GM12878 (cell line): ENCODE results near the gene GCNT4. TPM values are rescaled to one million over a fixed set of nuclear protein-coding genes. Genes with fewer than 3 reads are reported as not detected.
"Not testable (repeated sequence)": the region's sequence is repeated elsewhere in the genome, so short reads cannot be mapped to it uniquely, and the experiment has no call there.

Experiments
- ATAC-seq: fragments of 200-7000 bp; cut with Tn5 transposase; 3 replicates; pipeline ENCODE4 v1.9.1; 2020; ENCODE audit warnings: mild to moderate bottlenecking, moderate library complexity
- Bru-seq: library from RNA; stranded (reverse); fragments of 400-500 nt; gene quantifications from one replicate; lab custom pipeline; 2021; lab: Mats Ljungman, UMichigan
- BruChase-seq, 2 experiments: library from RNA; stranded (reverse); fragments of 400-500 nt; gene quantifications; one replicate each; lab custom pipeline; 2021; lab: Mats Ljungman, UMichigan
- BruUV-seq: library from RNA; stranded (reverse); fragments of 400-500 nt; replicated peaks from 2 replicates; lab custom pipeline; 2021; lab: Mats Ljungman, UMichigan
- CTCF ChIA-PET: fragments of 300-600 bp; sonication (Branson Sonifier 250); formaldehyde crosslinking; extraction: SDS; loops from one replicate; lab custom pipeline; 2021; ENCODE audit warnings: inconsistent platforms; lab: Yijun Ruan, JAX
- POLR2A ChIA-PET: fragments of 350-600 bp; formaldehyde crosslinking; extraction: SDS; loops from one replicate; lab custom pipeline; 2021; ENCODE audit warnings: inconsistent platforms; lab: Charles Lee
- RAD21 ChIA-PET: fragments of 300-600 bp; sonication (Branson Sonifier 250); formaldehyde crosslinking; loops from one replicate; lab custom pipeline; 2023; ENCODE audit warnings: antibody characterized with exemption; ENCODE audit not compliant: unreplicated experiment; lab: Charles Lee
- SMC1A ChIA-PET: fragments of 300-600 bp; sonication (Branson Sonifier 250); formaldehyde crosslinking; loops from one replicate; lab custom pipeline; 2023; ENCODE audit not compliant: unreplicated experiment, uncharacterized antibody; lab: Charles Lee
- DNase-seq: peaks from one replicate; pipeline ENCODE4 v3.0.0-alpha.2; 2011; ENCODE audit warnings: low read depth, low spot score
- FAIRE-seq: peaks from 3 replicates; lab custom pipeline; 2011; peaks lifted over from hg19 to GRCh38; lab: Jason Lieb, UNC
- H2AFZ ChIP-seq: 2 replicates; pipeline ENCODE4 v1.6.0; 2011; ENCODE audit warnings: low read depth, low read length, control low read depth; ENCODE audit not compliant: control insufficient read depth
- H3K27ac ChIP-seq: 2 replicates; pipeline ENCODE4 v1.5.1; 2011; ENCODE audit warnings: control low read depth; ENCODE audit not compliant: control insufficient read depth, insufficient read depth
- H3K27me3 ChIP-seq, 2 experiments: replicated peaks in 1 of 2; 2 replicates each; pipeline versions ENCODE4 v1.6.0 to v1.6.1; 2011; ENCODE audit warnings: low read length in 1 of 2; ENCODE audit not compliant: control insufficient read depth in 2 of 2, insufficient read depth in 2 of 2
- H3K36me3 ChIP-seq, 2 experiments: 2 replicates each; pipeline ENCODE4 v1.5.1; 2011; ENCODE audit warnings: low read length in 1 of 2; ENCODE audit not compliant: control insufficient read depth in 2 of 2, insufficient read depth in 2 of 2
- H3K4me1 ChIP-seq: 2 replicates; pipeline ENCODE4 v1.6.1; 2011; ENCODE audit warnings: mild to moderate bottlenecking, low read length, moderate library complexity, mixed read lengths; ENCODE audit not compliant: control insufficient read depth, insufficient read depth
- H3K4me2 ChIP-seq: 2 replicates; pipeline ENCODE4 v1.6.0; 2011; ENCODE audit warnings: control low read depth; ENCODE audit not compliant: control insufficient read depth, insufficient read depth
- H3K4me3 ChIP-seq: fragments of 200-600 bp; sonication (generic); 2 replicates; pipeline ENCODE4 v1.5.1; 2016
- H3K79me2 ChIP-seq: 2 replicates; pipeline ENCODE4 v1.6.0; 2011; ENCODE audit warnings: low read length; ENCODE audit not compliant: control insufficient read depth, insufficient read depth
- H3K9ac ChIP-seq: 2 replicates; pipeline ENCODE4 v1.8.0; 2011; ENCODE audit warnings: low read length, control low read depth, mixed read lengths; ENCODE audit not compliant: control insufficient read depth, insufficient read depth
- H3K9me3 ChIP-seq: replicated peaks from 3 replicates; pipeline ENCODE4 v1.5.1; 2011; ENCODE audit warnings: mild to moderate bottlenecking, low read length; ENCODE audit not compliant: control insufficient read depth, insufficient read depth
- H4K20me1 ChIP-seq: 2 replicates; pipeline ENCODE4 v1.6.0; 2011; ENCODE audit not compliant: control insufficient read depth, insufficient read depth
- LARP7 ChIP-seq: fragments of 450-650 bp; IDR thresholded peaks from 2 replicates; pipeline ENCODE4 v1.6.1; 2017; ENCODE audit warnings: mild to moderate bottlenecking
- ZBTB4 ChIP-seq: fragments of 450-650 bp; formaldehyde crosslinking; IDR thresholded peaks from 2 replicates; pipeline ENCODE4 v1.4.0; 2022; ENCODE audit warnings: mild to moderate bottlenecking, moderate library complexity
- WGBS: methylation state at CpG from one replicate; pipeline ENCODE4 v1.1.6; 2016; ENCODE audit warnings: low lambda C conversion rate; ENCODE audit not compliant: insufficient replicate concordance, insufficient coverage; ENCODE audit errors: missing lambda C conversion rate; 5-methylcytosine and 5-hydroxymethylcytosine counted together
- in situ Hi-C: fragments of 300-500 bp; cut with MboI; formaldehyde crosslinking; loops from 9 replicates; pipeline ENCODE4 v1.14.3; 2018; ENCODE audit warnings: mixed read lengths
- intact Hi-C: fragments of 100-400 bp; cut with micrococcal nuclease; formaldehyde crosslinking; loops from one replicate; pipeline ENCODE4 v1.14.2; 2022; ENCODE audit not compliant: unreplicated experiment
- long read RNA-seq, 2 experiments: library from polyadenylated mRNA; unstranded; transcript quantifications; one replicate each; pipeline ENCODE4 v2.0.0, GENCODE V29; 2019 to 2020
- polyA minus RNA-seq, 3 experiments: library from RNA; depleted of rRNA, polyadenylated mRNA; stranded (reverse); fragments of >200 nt; gene quantifications; 2 replicates each; pipeline ENCODE4 v1.2.3, GENCODE V29; 2011
- polyA plus RNA-seq, 11 experiments: library from polyadenylated mRNA; depleted of rRNA in 4 of 11; unstranded in 6 of 11; stranded (reverse) in 5 of 11; fragments of >200 nt; fragmentation: Nextera tagmentation in 4 of 11; fragmentation: Illumina TruSeq in 1 of 11; extraction: Ambion mirVana in 4 of 11; extraction: Trizol in 1 of 11; gene quantifications; 1 replicate in 1 of 11; 2 replicates in 10 of 11; pipeline versions ENCODE4 v1.2.1 to v1.2.3, GENCODE V29; 2011 to 2016; ENCODE audit warnings: inconsistent platforms in 2 of 11, missing spikeins in 2 of 11, low read depth in 1 of 11
- total RNA-seq, 4 experiments: library from RNA; depleted of rRNA in 3 of 4; stranded (reverse); fragments of >200 nt in 3 of 4; fragmentation: Illumina TruSeq in 1 of 4; extraction: Trizol in 1 of 4; gene quantifications; 2 replicates each; pipeline versions ENCODE4 v1.2.1 to v1.2.3, GENCODE V29; 2013 to 2021

GCNT4 gene, protein sequence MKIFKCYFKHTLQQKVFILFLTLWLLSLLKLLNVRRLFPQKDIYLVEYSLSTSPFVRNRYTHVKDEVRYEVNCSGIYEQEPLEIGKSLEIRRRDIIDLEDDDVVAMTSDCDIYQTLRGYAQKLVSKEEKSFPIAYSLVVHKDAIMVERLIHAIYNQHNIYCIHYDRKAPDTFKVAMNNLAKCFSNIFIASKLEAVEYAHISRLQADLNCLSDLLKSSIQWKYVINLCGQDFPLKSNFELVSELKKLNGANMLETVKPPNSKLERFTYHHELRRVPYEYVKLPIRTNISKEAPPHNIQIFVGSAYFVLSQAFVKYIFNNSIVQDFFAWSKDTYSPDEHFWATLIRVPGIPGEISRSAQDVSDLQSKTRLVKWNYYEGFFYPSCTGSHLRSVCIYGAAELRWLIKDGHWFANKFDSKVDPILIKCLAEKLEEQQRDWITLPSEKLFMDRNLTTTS
- not detected in 2 replicates for total RNA-seq (2013; cell fraction: nucleolus; rRNA removed)
- total RNA-seq (2014; rRNA removed) (not detected in 2 replicates), total RNA-seq (2014; rRNA removed; fragmentation: Illumina TruSeq; extraction: Trizol) (not detected in 2 replicates), total RNA-seq (2021) (0.03 TPM in 1 of 2 replicates, not detected in the other), polyA plus RNA-seq (2011; rRNA removed) (not detected in 2 replicates), polyA plus RNA-seq (2014; fragmentation: Illumina TruSeq; extraction: Trizol) (not detected in 2 replicates), polyA plus RNA-seq (2014; fragmentation: Nextera tagmentation; extraction: Ambion mirVana) (not detected), polyA plus RNA-seq (2014; rRNA removed) (not detected in 2 replicates), polyA plus RNA-seq (2016; fragmentation: Nextera tagmentation; extraction: Ambion mirVana) (under 1 TPM in 1 of 2 experiments, not detected in 1; 0.04 TPM), polyA minus RNA-seq (2011; rRNA and poly(A)+ RNA removed) (not detected in 2 replicates), Bru-seq, nascent RNA (percentile 16 among the genes with signal in this experiment), BruChase-seq, experiment 1, labeled RNA remaining after a 6-hour chase (not detected), BruChase-seq, experiment 2, labeled RNA remaining after a 2-hour chase (not detected)
- polyA plus RNA-seq (2011; ENCODE audit: low read depth) = not detected
- polyA plus RNA-seq (2011; cell fraction: cytosol; rRNA removed) = not detected in 2 replicates
- polyA plus RNA-seq (2011; cell fraction: nucleus; rRNA removed) = not detected in 2 replicates
- 0.04 and 0.11 TPM in 2 replicates for polyA plus RNA-seq (2012)
- polyA minus RNA-seq (2011; cell fraction: cytosol; rRNA and poly(A)+ RNA removed) = not detected in 2 replicates
- polyA minus RNA-seq (2011; cell fraction: nucleus; rRNA and poly(A)+ RNA removed) = not detected in 2 replicates
- long read RNA-seq, experiment 1 = 0 reads
- long read RNA-seq, experiment 2 = 0 reads

DNA sequence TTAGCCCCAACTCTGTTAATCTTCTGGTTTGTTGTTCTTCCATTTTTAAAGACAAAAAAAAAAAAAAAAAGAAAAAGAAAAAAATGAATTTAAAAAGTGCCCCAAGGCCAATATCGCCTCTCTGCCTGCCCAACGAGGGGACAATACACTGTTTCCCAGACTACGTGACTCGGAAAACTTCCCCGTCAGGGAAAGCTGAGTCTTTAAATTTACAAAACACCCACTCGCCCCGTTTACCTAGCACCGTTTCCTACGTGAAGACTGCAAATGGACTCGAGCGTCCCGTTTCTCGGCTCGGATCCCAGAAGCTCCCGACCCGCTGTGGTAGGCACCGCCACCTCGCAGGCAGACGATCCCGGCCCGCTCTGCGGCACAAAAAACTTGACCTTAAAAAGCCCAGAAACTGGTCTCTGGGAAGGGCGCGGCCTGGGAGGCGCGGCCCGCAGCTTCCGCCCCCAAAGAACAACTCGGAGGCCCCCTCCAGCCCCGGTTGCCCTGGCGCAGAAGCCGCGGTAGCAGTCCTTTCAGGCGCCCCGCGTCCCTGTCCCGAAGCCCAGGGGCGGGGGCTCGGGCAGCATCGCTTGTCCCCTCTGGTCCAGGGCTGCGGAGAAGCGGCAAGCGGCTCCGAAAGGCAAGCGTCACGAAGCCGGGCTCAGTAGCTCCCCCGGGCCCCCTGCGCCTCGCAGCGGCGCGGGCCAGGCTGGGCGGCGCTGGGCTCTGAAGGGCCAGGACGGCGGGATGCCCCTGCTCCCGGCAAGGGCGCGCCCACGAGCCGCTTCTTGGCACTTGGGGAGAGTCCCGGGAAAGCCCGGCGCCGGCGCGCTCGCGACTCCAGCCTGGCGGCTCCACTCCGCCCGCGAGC, at the start of gene GCNT4:
Gene GCNT4, minus strand, starts transcription at position 367 of the 862 bp plus-strand sequence. CDS start 22,521 bp downstream, outside the sequence.
- H3K27ac ChIP-seq = no peak within 1 kb of the TSS
- ChIA-PET SMC1A (no interaction called here), RAD21 (no interaction called here), CTCF (interaction anchor here (0.6 kb wide), 1 partner anchor 152 kb away, joined by 3 read pairs; no protein-coding TSS in a partner anchor), POLR2A (no interaction called here)
- FAIRE-seq (no peak), ATAC-seq (peak; percentile 29), DNase-seq (no peak)
- 6% methylated on average over 49 of the region's 74 CpGs for WGBS
- intact Hi-C loops = no loop called here
- peak within 1 kb of the TSS; percentile 73 for H3K4me3 ChIP-seq
- H3K4me2 ChIP-seq = peak within 1 kb of the TSS; percentile 82
- no peaks in the 10 kb centered on the region for H3K79me2 ChIP-seq
- in situ Hi-C loops = no loop called here
- H3K9me3 ChIP-seq = no peaks in the 10 kb centered on the region
- BruUV-seq = no TSS peak
- peaks cover 9% of the 10 kb centered on the region for H3K4me1 ChIP-seq
- peaks cover 2% of the 10 kb centered on the region; the same call in 1 of the 2 replicates for H4K20me1 ChIP-seq
- peak within 1 kb of the TSS; percentile 70 for H2AFZ ChIP-seq
- peaks cover 6 to 13% of the 10 kb centered on the region in 2 experiments; a peak in 3 of 4 replicates for H3K27me3 ChIP-seq
- H3K36me3 ChIP-seq = no peaks in the 10 kb centered on the region
- TF ChIP-seq ZBTB4 (CRISPR knock-in tag) = no peak
- 0 out of 2 replicates have a peak, but pooled peaks have one; percentile 27 for TF ChIP-seq LARP7
- no peak within 1 kb of the TSS for H3K9ac ChIP-seq

- H3K36me3 ChIP-seq, H3K4me1 ChIP-seq, RAD21 ChIA-PET, in situ Hi-C loops, BruUV-seq, ATAC-seq, intact Hi-C loops, H3K9me3 ChIP-seq, H3K27ac ChIP-seq, POLR2A ChIA-PET, H3K79me2 ChIP-seq, H3K4me3 ChIP-seq, H2AFZ ChIP-seq, H3K27me3 ChIP-seq, SMC1A ChIA-PET, H3K9ac ChIP-seq, H4K20me1 ChIP-seq, H3K4me2 ChIP-seq, FAIRE-seq, DNase-seq, CTCF ChIA-PET: not testable (repeated sequence)
- WGBS = 21% methylated on average over 3 of the region's 3 CpGs
Measured at GRCh38 chr5:75095956-75096355, 43.6 kb upstream of the GCNT4 start.
